HCT116 (cell line): ENCODE results near the gene NCBP2L.

ENCODE experiments used
- CTCF ChIP-seq, 3 experiments: fragments of 200-600 bp in 1 of 3; sonication (generic) in 1 of 3; IDR thresholded peaks in 2 of 3; conservative IDR thresholded peaks in 1 of 3; 2 replicates each; pipeline ENCODE4 v1.5.1; 2012 to 2017; ENCODE audit warnings: low read depth in 2 of 3, low read length in 2 of 3, antibody characterized with exemption in 1 of 3, borderline replicate concordance in 1 of 3, control low read depth in 1 of 3, mild to moderate bottlenecking in 1 of 3, mixed read lengths in 1 of 3, mixed run types in 1 of 3, moderate library complexity in 1 of 3; ENCODE audit not compliant: insufficient read depth in 1 of 3
- EGR1 ChIP-seq: IDR thresholded peaks from 2 replicates; pipeline ENCODE4 v1.6.1; 2012; ENCODE audit warnings: low read depth
- EZH2 ChIP-seq: fragments of 200-600 bp; sonication (generic); IDR thresholded peaks from 2 replicates; pipeline ENCODE4 v1.6.1; 2017; ENCODE audit warnings: antibody characterized with exemption, mixed run types
- FOSL1 ChIP-seq: IDR thresholded peaks from 2 replicates; pipeline ENCODE4 v1.6.1; 2012; ENCODE audit warnings: low read depth
- POLR2AphosphoS5 ChIP-seq: IDR thresholded peaks from 2 replicates; pipeline ENCODE4 v1.6.1; 2011; ENCODE audit warnings: mild to moderate bottlenecking, low read depth, low read length, moderate library complexity
- SIN3A ChIP-seq: IDR thresholded peaks from 2 replicates; pipeline ENCODE4 v1.6.1; 2012; ENCODE audit warnings: low read depth
- SP1 ChIP-seq: IDR thresholded peaks from 2 replicates; pipeline ENCODE4 v1.6.1; 2012; ENCODE audit warnings: low read depth
- YY1 ChIP-seq: IDR thresholded peaks from 2 replicates; pipeline ENCODE4 v1.6.1; 2011; ENCODE audit warnings: low read length, low read depth, moderate library complexity, mild to moderate bottlenecking; ENCODE audit not compliant: insufficient replicate concordance; ENCODE audit errors: extremely low read depth
- ZNF274 ChIP-seq: fragments of 200-500 bp; sonication (Bioruptor generic); IDR thresholded peaks from 2 replicates; pipeline ENCODE4 v1.6.1; 2014; ENCODE audit warnings: mild to moderate bottlenecking, low read depth, low read length, inconsistent platforms

DNA sequence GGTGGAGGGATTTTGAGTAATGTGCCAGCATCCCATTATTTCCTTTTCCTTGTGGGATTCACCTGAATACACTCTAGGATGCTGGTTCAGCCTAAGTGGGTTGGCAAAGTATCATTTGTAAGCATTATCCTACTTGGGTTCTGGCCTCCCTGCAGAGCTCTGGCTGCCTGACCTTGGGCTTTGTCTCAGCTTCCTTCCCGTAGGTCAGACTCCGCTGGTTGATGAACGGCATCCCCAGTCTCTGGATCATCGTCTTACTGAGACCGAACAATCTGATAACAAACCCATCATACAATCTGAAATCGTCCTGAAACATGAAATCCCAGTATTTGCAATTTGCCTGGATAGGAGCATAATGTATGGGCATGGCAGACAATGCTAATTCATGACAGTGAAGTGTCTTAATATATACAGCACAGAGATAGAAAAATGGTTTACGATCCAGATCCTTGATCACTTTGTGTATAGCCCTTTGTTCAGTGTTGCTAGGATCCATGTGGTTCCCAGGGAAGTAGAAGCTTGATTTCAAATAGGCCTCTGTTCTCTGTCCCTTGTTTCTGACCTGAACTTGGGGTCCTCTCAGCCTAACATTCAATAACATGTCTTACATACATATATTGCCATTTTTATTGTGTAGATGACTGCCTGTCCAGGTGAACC lies 53.7 kb downstream of the NCBP2L start:
- TF ChIP-seq CTCF (IDR thresholded peaks at IDR 0.05 in 2 of 3, conservative IDR thresholded peaks at IDR 0.05 in 1 of 3; ENCODE audit: borderline replicate concordance in 1 of 3, insufficient read depth in 1 of 3, low read depth in 2 of 3, low read length in 2 of 3) (no peak), ZNF274 (no peak), EGR1 (no peak), FOSL1 (no peak), POLR2AphosphoS5 (no peak), SIN3A (no peak), EZH2 (no peak), SP1 (no peak), YY1 (no peak)
